HG03342 (cell line): ENCODE measurements around the gene THBS3.
"Not testable (repeated sequence)": the region's sequence is repeated elsewhere in the genome, so short reads cannot be mapped to it uniquely, and the experiment has no call there.

Experiments used
- ATAC-seq: cut with Tn5 transposase; IDR thresholded peaks from one replicate; pipeline ENCODE4 v1.9.1; 2021; ENCODE audit warnings: mild to moderate bottlenecking, moderate library complexity; ENCODE audit not compliant: unreplicated experiment

Gene THBS3

GRCh38 chr1:155235375-155235774, 27.7 kb upstream of the THBS3 start:
- not testable (repeated sequence) for ATAC-seq

GRCh38 chr1:155233502-155233901, 25.8 kb upstream of the THBS3 start:
- not testable (repeated sequence) for ATAC-seq

GRCh38 chr1:155232001-155232978, 24.6 kb upstream of the THBS3 start:
- ATAC-seq: not testable (repeated sequence)

GRCh38 chr1:155231302-155231701, 23.6 kb upstream of the THBS3 start:
- not testable (repeated sequence) for ATAC-seq

- ATAC-seq: no peak
Observed at GRCh38 chr1:155228096-155228427, 20.4 kb upstream of the THBS3 start.

- peak; percentile 90 for ATAC-seq
Observed at GRCh38 chr1:155227261-155228095, 19.8 kb upstream of the THBS3 start.

- no peak for ATAC-seq
Observed at GRCh38 chr1:155226910-155227260, 19.2 kb upstream of the THBS3 start.

GRCh38 chr1:155226188-155226909, 18.7 kb upstream of the THBS3 start:
- no peak for ATAC-seq

- ATAC-seq: not testable (repeated sequence)
Observed at GRCh38 chr1:155225404-155225759, 17.7 kb upstream of the THBS3 start.

GRCh38 chr1:155223047-155223446, 15.3 kb upstream of the THBS3 start:
- no peak for ATAC-seq

- ATAC-seq: not testable (repeated sequence)
Observed at GRCh38 chr1:155220211-155220965, 12.7 kb upstream of the THBS3 start.

GRCh38 chr1:155219592-155220031, 11.9 kb upstream of the THBS3 start:
- ATAC-seq: no peak

- ATAC-seq: no peak
Observed at GRCh38 chr1:155218854-155219591, 11.3 kb upstream of the THBS3 start.

GRCh38 chr1:155214702-155215101, 7.0 kb upstream of the THBS3 start:
- not testable (repeated sequence) for ATAC-seq

GRCh38 chr1:155212051-155212440, 4.3 kb upstream of the THBS3 start:
- ATAC-seq: not testable (repeated sequence)

- ATAC-seq: not testable (repeated sequence)
Observed at GRCh38 chr1:155211381-155212050, 3.8 kb upstream of the THBS3 start.

- no peak for ATAC-seq
Observed at GRCh38 chr1:155210314-155211104, 2.8 kb upstream of the THBS3 start.

GRCh38 chr1:155209312-155209721, 1.6 kb upstream of the THBS3 start:
- no peak for ATAC-seq
